Measurements from ENCODE around the gene XIRP1.

XIRP1 gene

DNA sequence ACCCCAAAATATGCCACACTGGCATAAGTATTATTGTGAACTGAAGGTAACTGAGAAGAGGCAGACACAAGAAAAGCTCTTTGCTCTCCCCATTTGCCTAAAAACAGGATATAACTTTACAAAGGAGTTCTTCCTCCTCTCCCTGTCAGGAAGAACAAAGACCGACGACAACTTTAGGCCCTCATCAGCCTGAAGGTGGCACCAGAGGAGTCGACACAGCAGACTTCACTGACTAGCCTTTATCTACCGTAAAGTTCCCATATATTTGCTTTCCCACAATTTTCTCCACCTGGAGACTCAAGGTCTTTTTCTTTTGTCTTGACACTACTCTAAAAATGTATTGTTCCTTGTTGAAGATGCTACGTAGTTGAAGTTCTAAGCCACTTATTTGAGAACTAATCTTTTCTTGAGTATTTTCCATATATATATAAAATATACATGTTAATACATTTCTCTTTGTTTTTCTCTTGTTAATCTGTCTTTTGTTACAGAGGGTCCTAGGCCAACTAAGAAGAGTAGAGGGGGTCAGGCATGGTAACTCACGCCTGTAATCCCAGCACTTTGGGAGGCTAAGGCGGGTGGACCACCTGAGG lies 16.2 kb upstream of the XIRP1 start:
- DNase-seq (ENCODE audit: low read depth): no peak

DNA sequence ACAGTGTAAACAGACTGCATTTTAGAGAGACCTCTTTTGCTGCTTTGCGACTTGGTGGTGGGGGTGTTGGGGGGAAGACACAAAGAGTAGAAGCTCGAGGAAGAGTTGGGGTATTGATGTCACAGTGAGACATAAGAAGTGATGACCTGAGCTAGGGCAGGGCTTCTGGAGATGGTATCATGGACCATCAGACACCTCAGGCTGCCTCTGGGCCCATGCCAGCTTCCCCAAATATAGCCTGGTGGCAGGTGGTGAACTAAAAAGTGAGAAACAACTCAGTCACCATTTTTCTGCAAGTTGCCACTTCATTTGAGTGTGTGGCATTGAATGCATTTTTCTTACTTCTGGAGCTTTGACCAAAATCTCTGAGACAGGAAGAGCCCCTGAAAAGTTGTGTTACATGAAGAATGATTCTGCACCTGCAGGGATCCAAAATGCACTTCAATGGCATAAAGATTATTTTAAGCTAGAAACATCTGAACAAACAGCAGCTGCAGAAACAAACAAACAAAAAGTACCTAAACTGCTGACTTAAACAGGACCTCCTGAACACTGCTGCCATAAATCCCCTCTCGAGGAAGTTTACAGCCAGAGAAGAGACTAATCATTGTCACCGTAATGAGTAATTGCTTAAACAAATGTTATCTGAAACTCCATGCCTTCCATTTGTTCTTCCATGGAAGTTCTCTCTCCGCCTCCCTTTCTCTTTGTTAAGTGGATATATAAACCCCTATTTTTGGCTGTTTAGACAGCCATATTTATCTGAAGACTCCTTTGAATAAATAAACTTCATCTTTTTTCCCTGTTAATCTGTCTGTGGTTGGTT lies 15.2 kb upstream of the XIRP1 start:
- no peak for DNase-seq (ENCODE audit: low read depth)

DNA sequence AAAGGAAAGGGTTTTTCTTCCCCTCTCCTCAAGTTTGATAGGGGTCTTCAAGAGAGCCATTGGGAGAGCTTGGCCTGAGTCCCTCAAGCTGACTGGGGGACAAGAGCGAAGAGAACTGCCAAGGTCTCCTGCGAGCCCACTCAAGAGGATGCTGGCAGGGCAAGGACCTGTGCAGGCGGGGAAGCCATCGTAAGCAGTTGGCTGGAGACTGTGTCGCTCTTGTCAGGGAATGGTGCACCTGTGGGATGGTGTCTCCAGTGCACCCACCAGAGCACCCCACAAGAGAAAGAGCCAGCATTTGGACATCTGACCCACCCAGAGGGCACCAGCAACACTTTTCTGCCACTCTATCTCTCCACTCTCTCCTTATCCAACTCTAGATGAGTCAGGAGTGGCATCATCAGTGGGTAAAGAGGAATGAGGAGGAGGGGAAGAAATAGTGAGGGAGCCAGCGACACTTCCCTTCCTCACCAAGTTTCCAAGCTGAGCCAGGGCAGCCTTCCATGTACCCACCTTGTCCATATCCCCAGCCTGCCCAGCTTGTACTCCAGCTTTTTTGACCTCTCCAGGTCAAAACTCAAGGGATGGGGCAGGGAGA lies 13.6 kb upstream of the XIRP1 start:
- no peak for DNase-seq (ENCODE audit: low read depth)

DNA sequence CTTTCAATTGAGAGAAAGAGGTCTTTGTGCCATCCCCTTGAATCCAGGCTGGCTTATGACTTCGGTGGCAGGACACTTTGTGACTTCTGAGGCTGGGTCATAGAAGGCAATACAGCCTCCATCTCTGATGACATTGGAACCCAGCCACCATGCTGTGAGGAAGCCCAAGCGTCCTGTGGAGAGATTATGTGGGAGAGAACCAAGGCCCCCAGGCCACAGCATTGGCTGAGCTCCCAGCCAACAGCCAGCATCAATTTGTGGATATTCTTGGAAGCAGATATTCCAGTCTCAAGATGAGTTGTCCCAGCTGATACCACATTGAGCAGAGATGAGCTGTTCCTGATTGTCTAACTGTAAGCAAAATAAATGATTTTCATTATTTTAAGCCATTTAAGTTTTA lies 12.7 kb upstream of the XIRP1 start:
- DNase-seq (ENCODE audit: low read depth): no peak

DNA sequence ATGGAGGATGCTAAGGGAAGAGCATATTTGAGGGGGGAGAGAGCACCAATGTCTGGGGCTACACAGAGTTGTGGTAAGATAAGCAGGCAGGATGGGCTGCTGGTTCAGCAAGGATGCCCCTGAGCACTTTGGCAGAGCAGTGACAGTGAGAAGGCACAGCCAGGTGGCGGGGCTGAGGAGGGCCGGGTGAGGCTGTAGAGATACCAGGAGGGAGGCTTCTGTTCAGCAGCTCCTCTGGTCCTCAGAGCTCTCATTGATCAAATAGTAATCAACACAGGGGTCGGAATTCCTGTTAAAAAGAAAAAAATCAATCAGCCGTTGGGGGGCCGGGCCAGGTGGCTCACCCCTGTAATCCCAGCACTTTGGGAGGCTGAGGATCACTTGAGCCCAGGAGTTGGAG lies 11.5 kb upstream of the XIRP1 start:
- DNase-seq (ENCODE audit: low read depth): no peak

DNA sequence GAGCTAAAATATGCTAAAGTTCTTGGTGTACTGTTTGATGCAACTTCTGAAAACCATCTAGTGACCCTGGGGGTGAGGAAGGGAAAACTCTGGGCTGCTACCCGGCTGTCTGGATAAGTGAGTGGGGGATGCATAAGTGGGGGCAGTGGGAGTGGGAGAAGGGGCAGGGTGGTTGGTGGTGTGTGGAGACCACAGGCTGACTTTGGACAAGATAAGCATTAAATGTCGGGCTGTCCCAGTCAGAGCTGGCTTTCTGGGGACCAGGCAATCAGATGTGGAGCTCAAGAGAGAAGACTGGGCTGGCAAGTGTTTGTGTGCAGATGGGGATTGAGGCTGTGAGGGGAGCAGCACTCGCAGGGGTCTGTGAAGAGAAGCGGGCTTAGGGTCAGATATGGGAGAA lies 11.0 kb upstream of the XIRP1 start:
- DNase-seq (ENCODE audit: low read depth): no peak

DNA sequence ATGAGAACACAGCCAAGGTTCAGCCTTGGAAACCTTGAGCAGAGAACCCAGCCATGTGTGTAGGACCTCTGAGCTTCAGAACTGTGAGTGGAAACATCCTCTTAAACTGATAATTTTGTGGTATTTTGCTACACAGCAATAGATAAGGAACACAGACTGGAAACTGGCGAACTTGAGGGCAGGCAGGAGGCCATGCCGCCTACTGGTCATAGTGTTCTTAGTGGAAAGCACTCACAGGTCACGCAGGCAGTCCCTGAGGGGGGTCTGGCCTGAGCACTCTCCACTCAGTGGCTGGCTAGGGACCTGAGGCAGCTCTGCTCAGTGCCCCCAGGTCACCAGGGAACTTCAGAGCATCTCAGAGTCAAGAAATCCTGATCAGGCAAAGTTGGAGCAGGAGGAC lies 9.7 kb upstream of the XIRP1 start:
- no peak for DNase-seq (ENCODE audit: low read depth)

DNA sequence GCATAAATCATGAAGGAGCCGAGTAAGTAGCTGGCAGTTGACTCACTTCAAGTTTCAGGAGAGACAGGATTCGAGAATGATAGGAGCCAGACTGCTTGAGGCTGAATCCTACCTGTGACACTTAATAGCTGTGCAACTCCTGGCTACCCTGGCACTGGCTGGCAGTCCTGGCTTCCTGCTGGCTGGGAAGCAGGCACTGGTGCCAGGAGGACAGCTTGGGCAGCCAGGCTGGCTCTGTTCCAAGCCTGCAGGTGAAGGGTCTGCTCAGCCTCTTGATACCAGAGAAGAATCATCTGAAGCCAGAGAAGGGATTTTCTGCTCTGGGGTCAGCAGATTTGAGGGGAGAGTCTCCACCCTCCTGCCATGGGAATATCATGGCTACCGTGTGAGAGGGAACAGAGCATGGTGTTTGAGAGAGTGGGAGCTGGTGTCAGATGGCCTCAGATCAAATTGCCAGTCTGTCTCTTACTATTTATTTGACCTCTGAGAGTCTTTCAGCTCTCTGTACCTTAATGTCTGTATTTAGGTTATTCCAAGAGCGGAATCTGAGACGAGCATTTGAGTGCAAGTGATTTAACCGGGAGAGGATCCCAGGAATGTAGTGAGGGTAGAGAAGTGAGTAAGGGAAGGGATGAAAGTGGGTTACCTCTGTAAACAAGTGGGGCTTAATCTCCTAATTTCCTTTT lies 4.4 kb upstream of the XIRP1 start:
- no peak for DNase-seq (ENCODE audit: low read depth)

DNA sequence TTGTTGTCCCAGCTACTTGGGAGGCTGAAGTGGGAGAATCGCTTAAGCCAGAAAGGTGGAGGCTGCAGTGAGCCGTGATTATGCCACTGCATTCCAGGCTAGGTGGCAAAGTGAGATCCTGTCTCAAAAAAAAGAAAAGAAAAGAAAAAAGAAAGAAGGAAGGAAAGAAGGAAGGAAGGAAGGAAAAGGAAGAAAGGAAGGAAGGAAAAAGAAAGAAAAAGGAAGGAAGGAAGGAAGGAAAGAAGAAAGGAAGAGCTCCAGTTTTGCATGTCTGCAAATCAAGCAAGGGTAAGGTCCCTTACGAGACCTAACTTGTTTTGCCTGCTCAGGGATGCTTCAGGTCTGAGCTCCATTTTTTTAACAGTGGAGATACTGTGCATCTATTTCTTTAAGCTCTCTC lies 3.6 kb upstream of the XIRP1 start:
- DNase-seq (ENCODE audit: low read depth): no peak

DNA sequence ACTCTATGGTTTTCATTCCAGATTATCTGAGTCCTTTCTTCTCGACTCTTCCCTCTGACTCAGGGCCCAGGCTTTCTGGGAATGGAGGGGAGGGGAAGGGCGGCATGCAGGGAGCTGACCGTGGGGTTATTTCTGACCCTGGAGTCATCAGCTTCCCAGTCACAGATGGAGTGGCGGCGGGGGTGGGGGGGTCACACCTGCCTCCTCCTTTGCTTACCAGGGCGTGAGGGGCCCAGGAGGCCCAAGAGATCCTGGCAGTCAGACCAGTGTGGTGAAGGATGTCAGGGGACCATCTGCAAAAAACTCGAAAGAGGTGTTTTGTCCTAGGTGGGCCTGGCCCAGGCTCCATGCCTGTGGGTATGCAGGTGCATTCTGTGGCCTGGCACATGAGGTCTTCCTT lies 996 bp upstream of the XIRP1 start:
- peak; percentile 70 for DNase-seq (ENCODE audit: low read depth)

DNA sequence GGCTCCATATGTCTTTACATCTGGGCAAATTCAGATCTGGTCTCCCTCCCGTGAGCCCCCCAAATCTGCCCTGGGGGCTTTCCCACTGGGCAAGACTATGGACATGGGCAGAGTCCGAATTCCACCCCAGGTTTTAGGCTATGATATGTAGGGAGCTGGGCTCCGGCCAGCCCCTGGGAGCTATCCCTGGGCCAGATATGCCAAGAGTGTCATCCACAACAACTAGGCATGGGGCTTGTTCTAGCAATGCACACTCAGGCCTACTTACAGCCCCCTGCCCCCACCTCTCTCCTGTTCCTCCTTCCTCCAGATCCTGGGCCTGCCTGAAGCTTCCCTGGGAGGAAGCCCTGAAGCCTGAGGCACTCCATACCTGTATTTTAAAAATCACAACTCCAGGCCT lies 622 bp downstream of the XIRP1 start:
- no peak for DNase-seq (ENCODE audit: low read depth)

DNA sequence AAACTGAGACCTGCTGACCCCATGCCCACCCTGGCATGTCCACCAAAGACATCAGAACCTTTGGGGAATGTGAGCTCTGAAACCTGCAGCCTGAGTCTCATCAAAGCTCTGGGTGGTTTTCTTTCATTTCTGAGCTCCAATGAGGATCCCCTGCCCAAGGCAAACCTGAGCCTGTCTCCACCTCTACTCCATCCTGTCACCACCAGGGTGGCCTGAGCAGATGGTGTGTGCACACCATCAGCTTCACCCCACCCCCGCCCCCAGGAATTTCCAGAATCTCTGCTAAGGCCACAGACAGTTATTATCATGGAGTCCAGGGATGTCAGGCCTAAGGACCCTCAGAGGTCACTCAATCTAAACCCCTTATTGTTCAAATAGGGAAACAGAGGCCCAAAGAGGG lies 1.3 kb downstream of the XIRP1 start:
- no peak for DNase-seq (ENCODE audit: low read depth)

DNA sequence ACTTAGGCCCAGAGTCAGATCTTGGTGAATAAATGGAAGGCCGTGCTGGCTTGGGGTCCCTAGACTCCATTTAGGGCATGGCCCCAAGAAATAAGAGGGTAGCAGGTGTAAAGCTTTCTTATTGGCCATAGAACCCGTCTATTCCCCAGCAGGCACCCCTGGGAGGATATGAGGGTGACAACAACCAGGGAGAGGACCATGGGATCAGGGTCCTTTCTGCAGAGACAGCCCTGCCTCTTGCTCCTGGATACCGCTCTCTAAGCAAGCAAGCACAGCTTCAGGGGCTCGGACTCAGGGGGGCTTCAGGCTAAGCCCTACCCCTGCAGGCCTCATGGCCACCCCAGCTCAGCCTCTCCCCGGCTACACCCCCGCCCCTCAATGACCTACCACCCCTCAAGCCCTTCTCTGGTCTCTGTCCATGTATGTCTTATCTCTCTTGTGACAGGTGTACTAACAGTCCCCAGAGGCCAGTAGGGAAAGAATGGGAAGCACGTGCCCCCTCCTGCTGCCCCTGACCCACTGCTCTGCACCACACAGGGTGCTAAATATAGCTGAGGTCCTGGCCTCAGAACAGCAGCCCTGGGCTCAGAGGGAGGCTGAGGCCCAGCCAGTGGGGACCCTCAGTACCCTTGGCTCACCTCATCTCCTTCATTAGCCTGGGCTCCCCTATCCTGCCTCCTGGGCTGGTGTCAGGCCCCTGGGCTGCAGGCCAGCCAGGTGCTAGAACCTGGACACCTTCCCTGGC lies 1.9 kb downstream of the XIRP1 start:
- DNase-seq (ENCODE audit: low read depth): no peak

DNA sequence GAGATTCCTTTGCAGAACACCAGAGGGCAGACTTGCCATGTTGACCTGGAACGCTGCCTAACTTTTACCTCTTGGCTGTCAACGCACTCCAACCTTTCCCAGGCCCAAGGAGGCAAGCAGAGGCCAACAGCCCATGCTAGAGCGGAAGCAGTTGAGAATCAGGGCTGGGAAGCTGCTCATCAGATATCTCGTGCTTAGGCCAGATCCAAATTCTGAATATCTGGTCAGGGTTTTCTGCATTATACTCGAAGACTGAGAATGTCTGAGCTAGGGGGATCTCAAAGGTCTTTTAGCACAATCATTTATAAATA lies 2.5 kb downstream of the XIRP1 start:
- DNase-seq (ENCODE audit: low read depth): no peak

DNA sequence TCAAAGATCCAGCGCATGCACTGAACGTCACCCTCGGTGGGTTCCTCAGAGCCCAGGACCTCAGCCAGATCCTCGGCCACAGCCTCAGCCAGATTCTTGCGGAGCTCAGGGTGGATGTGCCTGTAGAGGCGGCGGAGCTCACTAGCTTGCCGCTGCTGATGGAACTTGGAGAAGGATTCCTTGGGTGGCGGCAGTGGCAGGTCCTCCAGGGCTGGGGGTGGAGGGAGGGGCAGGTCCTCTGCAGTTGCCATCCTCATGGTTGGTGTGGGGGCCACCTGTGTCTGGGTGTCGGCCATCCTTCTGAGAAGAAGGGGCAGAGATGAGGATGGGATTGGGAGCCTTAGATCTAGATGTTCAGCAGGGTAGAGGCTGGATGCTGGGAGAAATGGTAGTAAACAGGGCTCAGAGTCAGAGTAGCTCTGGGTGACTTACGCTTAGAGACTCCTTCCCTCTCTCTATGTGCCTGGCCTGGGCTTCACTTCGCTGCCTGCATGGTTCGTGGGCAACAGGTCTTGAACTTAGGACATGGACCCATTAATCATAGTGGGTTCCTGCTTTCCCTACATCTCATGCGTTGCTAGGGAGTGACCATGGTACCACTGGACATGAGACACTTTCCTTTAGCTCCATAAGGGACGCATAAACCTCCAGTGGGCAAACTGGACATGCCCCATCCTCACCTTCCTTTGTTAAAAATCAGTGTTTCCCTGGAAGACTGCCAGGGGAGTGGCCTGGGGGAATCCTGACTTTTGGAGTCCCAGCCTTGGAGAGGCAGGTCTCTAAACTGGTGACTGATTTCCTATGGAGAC lies 3.0 kb downstream of the XIRP1 start:
- DNase-seq (ENCODE audit: low read depth): no peak

DNA sequence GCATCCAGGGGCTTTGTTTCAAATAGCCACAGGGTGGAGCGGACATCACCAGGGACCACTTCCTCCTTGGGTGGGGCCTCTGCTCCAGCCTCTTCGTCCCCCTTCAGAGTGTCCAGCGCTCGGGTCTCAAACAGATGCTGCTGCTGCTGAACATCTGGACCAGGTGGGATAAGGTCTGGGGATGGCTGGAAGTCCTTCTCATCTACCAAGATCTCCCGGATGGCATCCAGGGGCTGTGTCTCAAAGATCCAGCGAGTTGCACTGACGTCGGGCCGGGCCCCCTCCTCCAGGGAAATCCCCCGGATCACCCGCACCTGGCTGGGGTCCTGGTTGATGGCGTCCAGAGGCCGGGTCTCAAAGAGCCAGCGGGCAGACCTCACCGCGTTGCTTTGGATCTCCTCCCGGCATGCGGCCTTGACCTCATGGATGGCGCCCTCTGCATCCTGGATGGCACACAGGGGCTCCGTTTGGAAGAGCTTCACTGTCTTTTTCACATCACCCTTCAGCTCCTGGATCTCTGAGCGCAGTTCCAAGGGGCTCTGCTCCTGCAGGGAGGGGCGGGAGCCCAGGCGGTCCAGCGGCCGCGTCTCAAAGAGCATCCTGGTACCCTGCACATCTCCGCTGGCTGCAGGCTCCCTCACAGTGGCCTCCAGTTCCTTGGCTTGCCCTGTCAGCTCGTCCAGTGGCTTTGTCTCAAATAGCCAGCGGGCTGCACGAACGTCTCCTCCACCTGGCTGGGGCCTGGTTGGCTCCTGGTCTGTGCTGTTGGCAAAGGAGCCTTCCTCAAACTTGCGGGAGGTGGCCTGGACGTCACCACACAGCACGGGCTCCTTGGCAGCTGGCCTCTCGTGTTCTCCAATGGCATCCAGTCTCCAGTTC lies 3.9 kb downstream of the XIRP1 start:
- DNase-seq (ENCODE audit: low read depth): no peak

DNA sequence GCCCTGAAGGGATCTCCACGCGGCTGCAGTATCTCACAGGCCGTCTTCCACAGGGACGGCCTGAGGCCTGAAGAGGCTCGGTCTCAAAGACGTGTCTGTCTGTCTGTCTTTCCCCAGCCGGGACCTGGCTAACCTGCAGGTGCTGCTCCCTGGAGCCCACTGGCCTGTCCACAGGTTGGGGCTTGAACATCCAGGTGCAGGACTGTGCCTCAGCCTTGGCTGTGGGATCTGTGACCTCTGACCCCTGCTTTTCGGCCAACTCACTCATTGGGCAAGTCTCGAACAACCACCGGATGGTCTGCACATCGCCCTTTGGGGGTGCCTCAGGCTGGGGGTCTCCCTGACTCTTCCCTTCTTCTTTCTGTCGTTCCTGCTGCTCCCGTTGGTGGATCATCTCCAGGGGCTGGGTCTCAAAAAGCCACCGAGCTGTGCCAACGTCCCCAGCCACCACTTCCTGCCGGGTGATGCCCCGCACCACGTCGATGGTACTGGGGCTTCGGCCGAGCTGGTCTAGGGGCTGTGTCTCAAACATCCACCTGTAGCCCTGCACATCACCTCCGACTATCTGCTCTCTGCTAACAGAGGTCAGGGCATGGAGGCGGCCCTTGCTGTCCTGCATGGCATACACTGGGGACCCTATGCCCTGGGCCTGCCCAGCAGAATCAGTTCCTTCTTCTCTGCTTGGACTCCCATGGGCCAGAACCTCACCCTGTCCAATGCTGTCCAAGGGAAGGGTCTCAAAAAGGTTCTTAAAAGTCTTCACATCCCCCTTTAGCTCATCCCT lies 4.8 kb downstream of the XIRP1 start:
- DNase-seq (ENCODE audit: low read depth): no peak

DNA sequence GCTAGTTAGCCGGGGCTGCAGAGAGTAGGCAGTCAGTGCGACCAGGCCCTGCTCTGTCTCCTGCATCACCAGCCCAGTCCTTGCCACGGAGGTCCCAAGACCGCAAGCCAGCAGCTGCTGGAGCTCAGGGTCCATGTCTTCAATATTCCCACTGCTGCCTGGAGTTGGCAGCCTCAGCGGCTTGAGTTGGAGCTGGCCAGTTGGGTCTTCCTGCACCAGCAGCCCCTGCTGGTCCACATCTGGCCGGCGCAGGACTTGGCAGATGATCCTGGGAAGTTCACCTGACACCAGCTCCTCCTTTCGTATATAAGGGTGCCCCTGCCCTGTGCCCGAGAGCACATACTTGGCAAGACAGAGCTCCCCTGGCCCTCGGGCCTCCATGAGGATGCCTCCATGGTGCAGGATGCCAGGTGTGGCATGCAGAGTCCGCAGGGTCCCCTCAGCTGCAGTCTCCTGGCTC lies 5.7 kb downstream of the XIRP1 start:
- DNase-seq (ENCODE audit: low read depth): no peak

DNA sequence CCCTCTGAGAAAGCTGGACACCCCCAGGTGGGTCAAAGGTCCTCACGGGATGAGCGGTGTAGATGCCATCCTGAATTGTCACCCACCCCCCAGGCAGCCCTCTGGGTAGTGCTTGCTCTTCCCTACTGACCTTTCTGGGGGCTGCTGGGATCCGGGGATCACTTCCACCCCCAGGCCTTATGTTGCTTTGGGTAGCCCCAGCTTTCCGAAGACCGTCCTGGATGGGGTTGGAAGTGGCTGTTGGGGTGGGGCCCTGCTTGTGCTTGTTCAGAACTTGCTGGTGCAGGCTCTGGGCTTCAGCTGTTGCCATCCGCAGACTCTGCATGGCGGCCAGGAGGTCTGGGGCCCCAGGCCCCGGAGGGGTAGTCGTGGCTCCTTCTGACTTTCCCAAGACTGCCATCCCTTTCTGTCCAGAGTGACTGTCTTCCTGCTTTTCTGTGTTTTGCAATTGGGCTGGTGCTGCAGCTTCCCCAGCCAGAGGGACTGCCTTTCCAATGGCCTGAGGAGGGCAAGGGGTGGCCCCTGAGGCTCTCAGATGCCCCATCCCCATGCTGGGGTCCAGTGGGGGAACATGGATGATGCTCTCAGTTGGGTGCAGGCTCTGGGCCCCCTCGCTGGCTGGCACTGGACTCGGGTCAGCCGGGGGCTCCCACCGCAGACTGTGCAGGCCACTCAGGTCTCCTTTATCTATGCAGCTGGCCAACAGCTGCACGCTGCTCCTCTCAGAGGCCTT lies 6.3 kb downstream of the XIRP1 start:
- DNase-seq (ENCODE audit: low read depth): no peak
